Activated T-helper 17 cell treated with anti-CD3 and anti-CD28 coated beads, Interleukin-2, amount 50 U/mL, for 72 hours (primary cell): Measurements from ENCODE around the gene INHA. TPM values are rescaled to one million over a fixed set of nuclear protein-coding genes. Genes with fewer than 3 reads are reported as not detected.

ENCODE experiments used
- ATAC-seq: fragments of 150-1000 bp; cut with Tn5 transposase; replicated peaks from 2 replicates; pipeline ENCODE4 v1.10.0; 2021; ENCODE audit warnings: mild to moderate bottlenecking, moderate library complexity
- H3K27ac Mint-ChIP-seq: one replicate; pipeline ENCODE4 v1.8.0; 2022; ENCODE audit warnings: mixed read lengths
- H3K27me3 Mint-ChIP-seq: one replicate; pipeline ENCODE4 v1.8.0; 2022; ENCODE audit warnings: mixed read lengths
- H3K36me3 Mint-ChIP-seq: one replicate; pipeline ENCODE4 v1.8.0; 2022; ENCODE audit warnings: low read depth, mild to moderate bottlenecking, mixed read lengths
- H3K4me1 Mint-ChIP-seq: one replicate; pipeline ENCODE4 v1.8.0; 2022; ENCODE audit warnings: mixed read lengths
- H3K4me3 Mint-ChIP-seq: one replicate; pipeline ENCODE4 v1.8.0; 2022; ENCODE audit warnings: mild to moderate bottlenecking, mixed read lengths
- H3K9me3 Mint-ChIP-seq: one replicate; pipeline ENCODE4 v1.8.0; 2022; ENCODE audit warnings: mixed read lengths
- total RNA-seq, 2 donors: library from RNA; stranded (reverse); gene quantifications; one replicate each; pipeline ENCODE4 v1.2.3, GENCODE V29; 2022

Gene INHA
- total RNA-seq, 2 donors from 2014 or later = not detected

DNA sequence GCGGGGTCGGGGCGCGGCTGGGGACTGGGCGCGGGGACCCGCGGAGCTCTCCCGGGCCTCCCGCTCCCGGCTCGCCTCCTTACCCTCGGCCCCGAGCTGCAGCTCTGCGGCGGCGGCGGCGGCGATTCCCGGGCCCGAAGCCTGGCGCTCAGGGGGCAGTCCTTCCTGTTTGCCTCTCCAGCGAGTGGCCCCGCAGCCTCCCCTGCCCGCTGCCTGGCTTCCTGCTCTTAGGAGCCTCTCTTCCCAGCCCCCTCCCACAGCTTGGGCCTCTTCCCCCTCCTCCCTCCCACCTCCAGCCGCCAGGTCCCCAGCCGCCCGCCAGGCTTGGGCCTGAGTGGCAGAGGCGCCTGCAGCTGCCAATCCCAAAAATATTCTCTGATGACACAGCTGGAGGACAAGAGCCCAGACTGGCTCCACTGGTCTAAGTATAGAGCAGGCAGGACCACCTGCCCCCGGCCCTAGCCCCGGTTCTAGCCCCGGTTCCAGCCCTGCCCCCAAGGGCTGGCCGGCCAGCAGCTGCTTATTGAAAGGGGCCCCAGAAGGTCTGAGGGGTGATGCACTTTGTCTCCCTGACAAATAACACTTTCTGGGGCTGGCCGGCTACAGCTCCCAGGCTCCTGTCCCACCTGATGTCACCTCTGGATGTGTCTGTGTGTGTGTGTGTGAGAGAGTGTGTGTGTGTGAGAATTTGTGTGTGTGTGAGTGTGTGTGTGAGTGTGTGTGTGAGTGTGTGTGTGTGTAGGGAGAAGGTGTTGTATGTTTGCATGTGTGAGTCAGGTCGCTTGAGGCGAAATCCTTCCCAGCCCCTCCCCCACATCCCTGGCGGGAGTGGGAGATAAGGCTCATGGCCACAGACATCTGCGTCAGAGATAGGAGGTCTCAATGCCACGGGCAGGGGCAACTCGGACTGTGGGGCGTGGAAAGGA, 536 bp upstream of the INHA start, which contains the start of gene OBSL1:
TSS of gene OBSL1 (minus strand) at position 229 of the 926 bp plus-strand sequence. CDS start 307 bp downstream, outside the sequence.
- Mint-ChIP-seq H3K27me3 (peaks cover 38% of the 10 kb centered on the region), H3K27ac (no peak within 1 kb of the TSS), H3K9me3 (no peaks in the 10 kb centered on the region), H3K4me3 (peak within 1 kb of the TSS; percentile 46), H3K36me3 (no peaks in the 10 kb centered on the region), H3K4me1 (no peaks in the 10 kb centered on the region)
- no peak for ATAC-seq

DNA sequence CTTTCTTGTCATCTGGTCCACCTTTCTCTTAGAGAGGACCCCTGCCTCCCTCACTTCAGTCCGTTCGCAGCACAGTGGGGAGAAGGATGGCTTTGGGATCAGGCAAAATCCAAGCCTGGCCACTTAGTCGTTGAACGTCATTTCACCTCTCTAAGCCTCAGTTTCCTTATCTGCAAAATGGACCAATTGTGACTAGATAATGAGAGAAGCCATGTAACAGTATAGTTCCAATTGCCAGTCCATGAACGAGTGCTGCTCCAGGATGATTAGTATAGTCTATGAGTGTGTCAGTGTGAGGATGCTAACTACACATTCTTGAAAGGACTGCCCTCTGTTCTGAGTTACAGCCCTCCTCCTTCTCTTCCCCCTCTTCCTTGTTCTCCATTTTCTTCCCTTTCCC, 1.1 kb downstream of the INHA start:
- peaks cover 40% of the 10 kb centered on the region for H3K27me3 Mint-ChIP-seq
- no peak for ATAC-seq
- no peak overlapping the region for H3K4me3 Mint-ChIP-seq
- no peaks in the 10 kb centered on the region for H3K9me3 Mint-ChIP-seq
- no peaks in the 10 kb centered on the region for H3K4me1 Mint-ChIP-seq
- H3K36me3 Mint-ChIP-seq = no peaks in the 10 kb centered on the region
- H3K27ac Mint-ChIP-seq = no peak overlapping the region

DNA sequence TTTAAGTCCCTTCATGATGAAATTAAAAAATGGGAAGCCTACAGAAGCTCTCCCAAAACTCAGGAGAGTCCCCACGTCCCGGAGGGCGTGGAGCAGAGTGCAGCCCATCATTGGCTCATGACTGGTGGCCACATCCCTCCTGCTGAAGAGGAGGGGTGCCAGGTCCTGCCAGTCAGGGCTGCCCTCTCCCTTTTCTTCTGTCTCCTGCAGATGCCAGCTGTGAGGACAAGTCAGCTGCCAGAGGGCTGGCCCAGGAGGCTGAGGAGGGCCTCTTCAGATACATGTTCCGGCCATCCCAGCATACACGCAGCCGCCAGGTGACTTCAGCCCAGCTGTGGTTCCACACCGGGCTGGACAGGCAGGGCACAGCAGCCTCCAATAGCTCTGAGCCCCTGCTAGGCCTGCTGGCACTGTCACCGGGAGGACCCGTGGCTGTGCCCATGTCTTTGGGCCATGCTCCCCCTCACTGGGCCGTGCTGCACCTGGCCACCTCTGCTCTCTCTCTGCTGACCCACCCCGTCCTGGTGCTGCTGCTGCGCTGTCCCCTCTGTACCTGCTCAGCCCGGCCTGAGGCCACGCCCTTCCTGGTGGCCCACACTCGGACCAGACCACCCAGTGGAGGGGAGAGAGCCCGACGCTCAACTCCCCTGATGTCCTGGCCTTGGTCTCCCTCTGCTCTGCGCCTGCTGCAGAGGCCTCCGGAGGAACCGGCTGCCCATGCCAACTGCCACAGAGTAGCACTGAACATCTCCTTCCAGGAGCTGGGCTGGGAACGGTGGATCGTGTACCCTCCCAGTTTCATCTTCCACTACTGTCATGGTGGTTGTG, 2.6 kb downstream of the INHA start:
- no peaks in the 10 kb centered on the region for H3K4me1 Mint-ChIP-seq
- H3K9me3 Mint-ChIP-seq = no peaks in the 10 kb centered on the region
- H3K27me3 Mint-ChIP-seq = peaks cover 37% of the 10 kb centered on the region
- no peak for ATAC-seq
- no peak overlapping the region for H3K27ac Mint-ChIP-seq
- no peaks in the 10 kb centered on the region for H3K36me3 Mint-ChIP-seq
- no peak overlapping the region for H3K4me3 Mint-ChIP-seq

DNA sequence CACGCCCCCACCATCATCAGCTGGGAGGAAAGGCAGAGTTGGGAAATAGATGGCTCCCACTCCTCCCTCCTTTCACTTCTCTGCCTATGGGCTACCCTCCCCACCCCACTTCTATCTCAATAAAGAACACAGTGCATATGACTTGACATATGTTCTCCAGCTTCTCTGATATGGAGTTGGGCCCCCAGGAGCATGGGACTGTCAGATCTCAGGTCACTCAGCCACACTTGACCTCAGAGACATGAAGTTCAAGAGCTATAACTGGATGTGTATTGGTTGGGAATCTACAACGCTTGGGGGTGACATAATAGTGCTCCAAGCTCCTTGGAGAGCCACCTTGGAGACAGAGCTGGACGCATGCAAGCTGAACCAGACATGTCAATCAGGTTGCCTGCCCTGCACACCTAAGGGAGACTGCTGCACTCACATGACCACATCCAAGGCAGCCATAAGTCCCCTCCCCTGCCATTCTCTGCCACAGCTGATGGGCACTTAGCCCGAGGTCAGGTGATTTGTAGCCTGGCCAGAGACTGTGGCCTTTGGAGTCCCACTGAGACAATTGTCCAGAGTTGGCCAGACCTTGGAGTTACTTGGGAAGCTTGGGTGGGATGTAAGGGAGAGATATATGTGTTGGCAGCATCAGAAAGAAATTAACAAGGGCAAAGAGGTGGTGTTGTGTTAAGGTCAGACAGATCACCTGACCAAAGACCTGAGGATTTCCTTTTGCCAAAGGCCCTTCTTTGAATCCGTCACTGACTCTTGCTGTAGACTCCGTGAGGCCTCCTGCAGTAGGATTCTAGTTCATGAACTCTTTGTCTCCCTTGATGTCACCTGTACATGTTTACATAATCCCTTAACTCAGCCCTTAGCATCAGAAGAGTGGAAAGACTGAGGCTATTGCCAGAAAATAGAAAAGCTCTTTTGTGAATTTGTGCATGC, 3.7 kb downstream of the INHA start:
- Mint-ChIP-seq H3K27me3 (peaks cover 35% of the 10 kb centered on the region), H3K9me3 (no peaks in the 10 kb centered on the region), H3K4me1 (no peaks in the 10 kb centered on the region), H3K4me3 (no peak overlapping the region), H3K27ac (no peak overlapping the region), H3K36me3 (no peaks in the 10 kb centered on the region)
- ATAC-seq = no peak

DNA sequence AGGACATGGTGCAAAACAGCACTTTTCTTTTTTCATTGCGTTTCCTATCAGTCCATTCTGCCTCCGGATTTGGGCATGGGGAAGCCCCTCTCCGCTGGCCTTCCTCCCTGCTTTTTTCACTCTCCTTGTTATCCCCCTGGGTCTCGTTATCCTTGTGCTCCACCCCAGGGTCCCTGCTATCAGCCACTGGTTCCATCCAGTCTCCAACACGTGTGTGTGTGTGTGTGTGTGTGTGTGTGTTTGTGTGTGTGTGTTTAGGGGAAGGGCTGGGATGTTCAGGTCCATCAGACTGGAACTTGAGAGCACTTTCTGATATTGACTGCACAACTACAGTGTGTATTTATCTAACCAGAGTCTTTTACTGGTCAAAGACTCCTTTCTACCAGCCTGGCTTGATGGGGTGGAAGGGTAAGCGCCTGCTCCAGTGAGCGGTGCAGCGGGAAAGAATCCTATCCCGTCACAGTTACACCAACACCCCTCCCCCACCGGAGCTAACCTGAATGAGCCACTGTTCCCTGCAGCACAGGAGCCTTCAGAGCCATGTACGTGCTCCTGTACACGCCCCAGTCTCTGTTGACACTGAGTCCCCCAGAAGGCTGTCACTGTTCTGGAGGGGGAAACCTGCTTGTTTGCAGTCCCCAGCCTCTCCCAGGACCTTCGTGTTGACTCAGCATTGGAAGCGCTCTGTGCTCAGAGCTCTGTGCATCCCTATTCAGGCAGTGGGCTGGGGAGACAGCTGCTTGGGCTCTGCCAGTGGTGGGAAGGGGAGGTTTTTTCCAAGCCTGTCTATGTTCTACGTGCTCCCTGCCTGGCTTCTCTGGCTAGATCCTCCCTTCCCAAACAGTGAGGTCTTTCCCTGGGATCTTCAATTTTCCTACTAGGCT, 4.6 kb downstream of the INHA start:
- no peak overlapping the region for H3K27ac Mint-ChIP-seq
- no peak for ATAC-seq
- H3K27me3 Mint-ChIP-seq = peaks cover 33% of the 10 kb centered on the region
- H3K9me3 Mint-ChIP-seq = no peaks in the 10 kb centered on the region
- H3K4me3 Mint-ChIP-seq = no peak overlapping the region
- H3K36me3 Mint-ChIP-seq = no peaks in the 10 kb centered on the region
- no peaks in the 10 kb centered on the region for H3K4me1 Mint-ChIP-seq

DNA sequence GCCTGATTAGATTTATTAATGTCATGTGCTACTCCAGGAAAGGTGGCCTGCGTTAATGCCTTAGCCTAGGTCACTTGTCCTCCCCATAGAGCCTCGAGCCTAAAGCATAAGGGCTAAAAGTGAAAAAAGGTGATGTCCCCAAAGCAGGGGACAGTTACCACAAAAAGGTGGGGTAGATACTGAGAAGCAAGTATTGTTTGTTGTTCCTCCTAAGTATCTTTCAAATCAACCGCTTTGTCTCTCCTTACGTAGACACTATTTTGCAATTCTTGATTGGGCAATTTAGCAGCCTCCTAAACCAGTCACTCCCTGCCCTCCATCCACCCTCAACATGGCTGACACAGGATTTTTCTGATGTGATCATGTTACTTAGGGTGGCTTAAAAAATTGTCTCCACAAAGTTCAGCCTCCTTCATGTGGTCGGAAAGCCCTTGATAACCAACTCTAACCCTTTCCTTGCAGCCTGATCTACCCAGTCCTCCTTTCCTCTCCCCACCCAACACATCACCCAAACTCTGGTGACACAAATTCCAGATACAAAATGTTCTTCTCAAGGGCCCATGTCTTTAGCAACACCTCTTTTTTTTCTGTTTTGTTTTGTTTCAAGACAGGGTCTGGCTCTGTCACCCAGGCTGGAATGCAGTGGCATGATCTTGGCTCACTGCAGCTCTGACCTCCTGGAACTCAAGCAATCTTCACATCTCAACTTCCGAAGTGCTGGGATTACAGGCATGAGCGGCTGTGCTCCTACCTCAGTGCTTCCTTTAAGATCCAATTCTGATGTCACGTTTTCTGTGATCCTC, 6.9 kb downstream of the INHA start:
- Mint-ChIP-seq H3K27me3 (peaks cover 21% of the 10 kb centered on the region), H3K36me3 (no peaks in the 10 kb centered on the region), H3K4me3 (no peak overlapping the region), H3K4me1 (no peaks in the 10 kb centered on the region), H3K27ac (no peak overlapping the region), H3K9me3 (no peaks in the 10 kb centered on the region)
- no peak for ATAC-seq

DNA sequence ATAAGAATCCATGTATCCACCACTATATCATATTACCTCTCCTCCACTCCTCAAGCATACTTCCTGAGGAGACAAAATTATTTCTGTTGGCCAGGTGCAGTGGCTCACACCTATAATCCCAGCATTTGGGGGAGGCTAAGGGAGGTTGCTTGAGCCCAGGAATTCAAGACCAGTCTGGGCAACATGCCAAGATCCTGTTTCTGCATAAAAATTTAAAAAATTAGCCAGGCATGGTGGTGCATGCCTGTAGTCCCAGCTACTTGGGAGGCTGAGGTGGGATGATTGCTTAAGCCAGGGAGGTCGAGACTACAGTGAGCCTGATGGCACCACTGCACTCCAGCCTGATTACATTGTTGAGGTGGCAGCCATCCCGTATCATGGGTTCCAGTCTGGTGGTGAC, 9.2 kb downstream of the INHA start:
- Mint-ChIP-seq H3K27ac (no peak overlapping the region), H3K4me1 (no peaks in the 10 kb centered on the region), H3K4me3 (no peak overlapping the region), H3K27me3 (peaks cover 19% of the 10 kb centered on the region), H3K36me3 (no peaks in the 10 kb centered on the region), H3K9me3 (no peaks in the 10 kb centered on the region)
- ATAC-seq = no peak

DNA sequence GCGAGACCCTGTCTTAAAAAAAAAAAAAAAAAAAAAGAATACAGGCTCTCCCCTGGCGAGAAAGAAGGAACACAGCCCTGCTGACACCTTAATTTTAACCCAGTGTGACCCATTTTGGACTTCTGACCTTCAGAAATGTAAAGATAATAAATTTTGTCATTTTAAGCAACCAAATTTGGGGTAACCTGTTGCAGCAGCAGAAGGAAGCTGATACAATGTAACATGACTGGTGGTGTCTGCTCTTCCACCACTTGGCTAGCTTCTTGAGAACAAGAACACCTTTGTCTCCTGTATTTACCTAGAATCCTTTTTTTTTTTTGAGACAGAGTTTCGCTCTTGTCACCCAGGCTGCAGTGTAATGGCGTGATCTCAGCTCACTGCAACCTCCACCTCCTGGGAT, 19.0 kb downstream of the INHA start:
- Mint-ChIP-seq H3K4me3 (no peak overlapping the region), H3K4me1 (no peaks in the 10 kb centered on the region), H3K36me3 (no peaks in the 10 kb centered on the region), H3K27ac (no peak overlapping the region), H3K9me3 (no peaks in the 10 kb centered on the region), H3K27me3 (peaks cover 17% of the 10 kb centered on the region)
- ATAC-seq = no peak

DNA sequence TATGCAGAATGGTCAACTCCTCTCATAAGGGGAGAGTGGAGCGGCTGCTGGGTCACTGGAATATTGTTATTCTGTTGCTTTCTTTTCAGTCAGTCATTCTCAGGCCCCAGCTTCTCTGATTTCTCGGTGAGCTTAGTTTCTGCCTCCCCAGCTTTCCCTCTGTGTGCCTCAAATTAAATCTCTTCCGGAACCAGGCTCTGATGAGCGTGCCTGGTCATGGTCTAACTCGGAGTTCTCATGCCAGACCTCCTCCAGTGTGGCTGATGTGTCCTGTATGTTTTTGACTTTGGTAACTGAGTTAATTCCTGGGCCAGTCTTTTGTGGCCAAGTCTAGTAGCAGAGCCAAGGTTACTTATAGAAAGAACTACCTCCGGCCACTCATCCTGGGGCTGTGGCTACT, 20.6 kb downstream of the INHA start:
- Mint-ChIP-seq H3K36me3 (no peaks in the 10 kb centered on the region), H3K4me3 (no peak overlapping the region), H3K27ac (no peak overlapping the region), H3K4me1 (no peaks in the 10 kb centered on the region), H3K27me3 (peaks cover 12% of the 10 kb centered on the region), H3K9me3 (no peaks in the 10 kb centered on the region)
- ATAC-seq = no peak

DNA sequence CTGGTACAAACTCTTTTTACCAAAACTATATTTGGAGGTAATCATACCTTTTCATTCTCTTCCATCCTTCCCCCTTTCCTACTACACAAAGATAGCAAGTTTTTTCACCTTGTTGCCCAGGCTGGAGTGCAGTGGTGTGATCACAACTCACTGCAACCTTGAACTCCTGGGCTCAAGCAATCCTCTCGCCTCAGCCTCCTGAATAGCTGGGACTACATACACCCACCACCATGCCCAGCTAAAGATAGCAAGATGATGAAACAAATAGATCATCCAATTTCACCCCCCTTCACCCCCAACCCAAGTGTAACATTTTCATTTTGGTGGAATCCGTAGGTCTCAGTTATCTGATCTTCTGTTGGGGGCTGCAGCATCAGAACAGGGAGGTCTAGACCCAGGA, 21.0 kb downstream of the INHA start:
- H3K36me3 Mint-ChIP-seq = no peaks in the 10 kb centered on the region

DNA sequence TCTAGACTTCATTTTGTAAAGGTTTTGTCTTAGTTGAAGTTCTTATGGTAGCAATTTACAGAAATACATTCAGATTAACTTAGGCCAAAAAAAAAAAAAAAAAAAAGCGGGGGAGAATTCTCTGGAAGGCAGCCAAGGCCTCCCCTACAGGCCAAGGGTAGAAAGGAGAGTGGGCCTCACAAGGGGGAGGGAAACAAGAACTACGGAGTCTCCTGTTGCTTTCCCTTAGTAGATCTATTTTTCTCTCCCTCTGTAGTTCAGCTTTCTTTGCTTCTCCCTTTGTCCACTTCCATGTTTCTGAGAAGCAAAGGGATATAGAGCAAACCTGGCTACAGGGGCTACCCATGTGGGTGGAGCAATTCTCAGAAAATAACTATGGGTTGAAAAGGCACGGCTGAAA, 23.1 kb downstream of the INHA start:
- ATAC-seq = no peak
- H3K9me3 Mint-ChIP-seq = no peaks in the 10 kb centered on the region
- H3K27me3 Mint-ChIP-seq = peaks cover 12% of the 10 kb centered on the region
- no peaks in the 10 kb centered on the region for H3K36me3 Mint-ChIP-seq
- H3K27ac Mint-ChIP-seq = no peak overlapping the region
- H3K4me3 Mint-ChIP-seq = no peak overlapping the region
- peaks cover 9% of the 10 kb centered on the region for H3K4me1 Mint-ChIP-seq

More for the DNA sequence above, 21.0 kb downstream of the INHA start:
- Mint-ChIP-seq H3K4me3 (no peak overlapping the region), H3K27ac (no peak overlapping the region), H3K4me1 (no peaks in the 10 kb centered on the region), H3K27me3 (peaks cover 12% of the 10 kb centered on the region), H3K9me3 (no peaks in the 10 kb centered on the region)
- no peak for ATAC-seq

DNA sequence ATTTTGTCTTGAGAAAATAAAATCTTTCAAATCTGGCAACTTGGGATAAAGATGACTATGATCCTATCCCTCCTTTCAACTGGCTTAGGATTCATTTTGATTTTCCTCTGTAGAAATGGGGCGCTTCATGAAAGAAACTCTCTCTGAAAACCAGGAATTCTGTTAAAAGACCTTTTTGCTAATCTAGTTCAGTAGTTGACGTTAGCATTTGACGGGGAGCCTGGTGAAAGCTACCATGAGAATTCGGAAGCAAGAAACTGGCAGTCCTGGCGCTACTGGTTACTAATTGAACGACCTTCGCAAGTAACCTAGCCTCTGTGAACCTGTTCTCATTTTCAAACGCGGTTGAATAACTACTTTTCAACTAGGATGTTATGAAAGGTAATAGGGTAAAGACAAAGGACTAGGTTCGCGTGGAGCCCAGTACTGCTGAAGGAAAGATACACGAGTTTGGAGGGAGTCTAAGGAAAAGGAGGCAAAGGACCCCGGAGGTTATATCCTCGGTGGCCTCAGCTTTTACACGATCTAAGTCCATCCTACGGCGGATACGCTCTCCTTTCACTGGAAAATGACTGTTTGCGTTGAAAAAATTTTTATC, 24.9 kb downstream of the INHA start:
- H3K27ac Mint-ChIP-seq = peak overlapping the region; percentile 95
- H3K36me3 Mint-ChIP-seq = peaks cover 16% of the 10 kb centered on the region
- H3K27me3 Mint-ChIP-seq = peaks cover 12% of the 10 kb centered on the region
- H3K4me3 Mint-ChIP-seq = peak overlapping the region; percentile 95
- H3K9me3 Mint-ChIP-seq = no peaks in the 10 kb centered on the region
- peaks cover 9% of the 10 kb centered on the region for H3K4me1 Mint-ChIP-seq
- peak; percentile 1 for ATAC-seq
